Activated CD8-positive, alpha-beta memory T cell treated with anti-CD3 and anti-CD28 coated beads for 1 hour (primary cell): Measurements from ENCODE around the gene SLC22A25.
"Not testable (repeated sequence)": the region's sequence is repeated elsewhere in the genome, so short reads cannot be mapped to it uniquely, and the experiment has no call there.

Experiments used
- DNase-seq, 2 donors: peaks; one replicate each; pipeline ENCODE4 v3.0.0-alpha.2; 2020; ENCODE audit warnings: low read depth in 1 of 2; ENCODE audit errors: extremely low read depth in 1 of 2

SLC22A25 gene

DNA sequence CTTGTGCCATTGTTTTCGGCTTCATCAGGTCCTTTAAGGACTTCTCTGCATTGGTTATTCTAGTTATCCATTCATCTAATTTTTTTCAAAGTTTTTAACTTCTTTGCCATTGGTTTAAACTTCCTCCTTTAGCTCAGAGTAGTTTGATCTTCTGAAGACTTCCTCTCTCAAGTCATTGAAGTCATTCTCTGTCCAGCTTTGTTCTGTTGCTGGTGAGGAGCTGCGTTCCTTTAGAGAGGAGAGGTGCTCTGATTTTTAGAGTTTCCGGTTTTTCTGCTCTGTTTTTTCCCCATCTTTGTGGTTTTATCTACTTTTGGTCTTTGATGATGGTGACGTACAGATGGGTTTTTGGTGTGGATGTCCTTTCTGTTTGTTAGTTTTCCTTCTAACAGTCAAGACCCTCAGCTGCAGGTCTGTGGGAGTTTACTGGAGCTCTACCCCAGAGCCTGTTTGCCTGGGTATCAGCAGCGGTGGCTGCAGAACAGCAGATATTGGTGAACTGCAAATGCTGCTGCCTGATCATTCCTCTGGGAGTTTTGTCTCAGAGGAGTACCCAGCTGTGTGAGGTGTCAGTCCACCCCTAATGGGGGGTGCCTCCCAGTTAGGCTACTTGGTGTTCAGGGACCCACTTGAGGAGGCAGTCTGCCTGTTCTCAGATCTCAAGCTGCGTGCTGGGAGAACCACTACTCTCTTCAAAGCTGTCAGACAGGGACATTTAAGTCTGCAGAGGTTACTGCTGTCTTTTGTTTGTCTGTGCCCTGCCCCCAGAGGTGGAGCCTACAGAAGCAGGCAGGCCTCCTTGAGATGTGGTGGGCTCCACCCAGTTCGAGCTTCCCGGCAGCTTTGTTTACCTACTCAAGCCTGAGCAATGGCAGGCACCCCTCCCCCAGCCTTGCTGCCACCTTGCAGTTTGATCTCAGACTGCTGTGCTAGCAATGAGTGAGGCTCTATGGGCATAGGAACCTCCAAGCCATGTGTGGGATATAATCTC, 7.6 kb downstream of the SLC22A25 start:
- not testable (repeated sequence) for DNase-seq

GRCh38 chr11:63229815-63230214, 13.6 kb downstream of the SLC22A25 start:
- DNase-seq = no peak

DNA sequence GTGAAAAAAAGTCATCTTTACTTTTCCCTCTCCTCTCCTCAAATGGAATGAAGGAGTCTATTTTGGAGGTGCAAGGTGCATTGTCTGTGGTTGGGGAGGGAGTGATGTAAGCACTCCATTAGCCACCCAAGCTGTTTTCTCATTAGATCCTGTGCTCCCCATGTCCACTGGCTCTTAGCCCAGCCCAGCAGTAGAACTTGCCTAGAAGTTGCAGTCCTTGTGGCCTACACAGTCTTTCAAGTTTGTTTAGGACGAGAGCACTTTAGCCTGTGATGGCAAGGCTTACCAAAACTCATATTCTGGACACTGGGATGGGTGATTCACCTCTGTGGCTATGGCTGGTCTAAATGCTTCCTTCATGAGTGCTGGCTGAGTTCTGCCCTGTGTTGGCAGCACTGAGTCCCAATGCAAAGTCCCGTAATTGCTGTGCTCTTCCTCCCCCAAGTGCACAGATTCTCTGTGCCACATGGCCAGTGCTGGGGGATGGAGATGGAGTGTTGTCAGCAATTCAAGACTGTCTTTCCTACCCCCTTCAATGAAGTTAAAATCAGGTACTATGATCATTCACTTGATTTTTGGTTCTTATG, 15.8 kb downstream of the SLC22A25 start:
- no peak for DNase-seq

DNA sequence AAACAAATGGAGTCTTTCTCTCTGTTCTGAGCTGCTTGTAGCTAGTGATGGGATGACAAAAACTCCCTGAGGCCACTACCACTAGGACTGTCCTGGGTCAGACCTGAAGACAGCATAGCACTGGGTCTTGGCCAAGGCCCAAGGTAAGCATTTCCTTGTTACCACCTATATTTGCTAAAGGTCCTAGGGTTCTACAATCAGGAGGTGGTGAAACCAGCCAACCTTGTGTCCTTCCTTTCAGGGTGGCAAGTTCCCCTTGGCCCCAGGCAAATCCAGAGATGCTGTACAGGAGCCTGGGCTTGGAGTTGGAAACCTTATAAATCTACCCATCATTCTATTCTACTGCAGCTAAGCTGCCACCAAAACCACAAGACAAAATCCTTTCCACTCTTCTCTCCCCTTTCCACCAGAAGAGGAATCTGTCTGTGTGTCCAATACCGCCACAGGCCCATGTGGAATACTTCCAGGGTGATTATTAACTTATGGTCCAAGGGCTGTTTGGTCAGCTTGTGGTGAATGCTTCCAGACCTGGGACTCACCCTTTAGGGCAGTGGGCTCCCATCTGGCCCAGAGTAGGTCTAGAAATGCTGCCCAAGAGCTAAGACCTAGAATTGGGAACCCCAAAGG, 16.8 kb downstream of the SLC22A25 start:
- no peak for DNase-seq

GRCh38 chr11:63214093-63214492, 29.3 kb downstream of the SLC22A25 start:
- no peak for DNase-seq

DNA sequence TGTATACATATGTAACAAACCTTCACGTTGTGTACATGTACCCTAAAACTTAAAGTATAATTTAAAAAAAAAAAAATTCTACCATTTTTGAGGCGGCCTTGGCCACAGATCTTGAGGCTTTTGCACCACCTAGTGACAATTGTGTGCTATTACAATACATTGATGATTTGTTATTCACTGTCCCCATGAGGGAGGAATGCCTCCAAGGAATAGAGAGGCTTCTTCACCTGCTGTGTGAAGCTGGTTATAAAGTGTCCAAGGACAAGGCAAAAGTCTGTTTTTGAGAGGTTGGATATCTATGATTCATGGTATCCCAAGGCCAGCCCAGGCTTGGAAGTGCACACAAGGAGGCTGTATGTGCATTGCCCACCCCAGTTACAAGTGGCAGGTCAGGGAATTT, 30.7 kb downstream of the SLC22A25 start:
- no peak for DNase-seq

- no peak for DNase-seq
Observed at GRCh38 chr11:63210111-63210510, 33.3 kb downstream of the SLC22A25 start.
